ENCODE measurements around the gene F13A1. TPM values are rescaled to one million over a fixed set of nuclear protein-coding genes. Genes with fewer than 3 reads are reported as not detected.

The F13A1 gene
- total and polyA plus RNA-seq, 2 experiments from 2014 or later, result not detected

- H3K36me3 ChIP-seq (ENCODE audit: low read depth), result no peaks in the 10 kb centered on the region
- no peak for TF ChIP-seq EZH2 (IDR thresholded peaks at IDR 0.05; ENCODE audit: insufficient read depth, poor library complexity, severe bottlenecking)
- no peak for TF ChIP-seq EZH2phosphoT487 (IDR thresholded peaks at IDR 0.05; ENCODE audit: insufficient read depth, low read depth)
- no peaks in the 10 kb centered on the region for H3K9me2 ChIP-seq (ENCODE audit: insufficient read depth)
- H3K27me3 ChIP-seq (replicated peaks; ENCODE audit: insufficient read depth), result no peaks in the 10 kb centered on the region
- no peaks in the 10 kb centered on the region for H3K4me1 ChIP-seq (ENCODE audit: insufficient read depth)
- no peaks in the 10 kb centered on the region for H4K20me1 ChIP-seq (ENCODE audit: insufficient read depth)
- whole genome bisulfite sequencing, 2 experiments (ENCODE audit: low coverage in 1 of 2, low lambda C conversion rate in 2 of 2, missing lambda C conversion rate in 2 of 2), result 67 to 74% methylated on average over 6 of the region's 6 CpGs
- H3K9me3 ChIP-seq (ENCODE audit: low read depth), result no peaks in the 10 kb centered on the region
- no peaks in the 10 kb centered on the region for H3K79me2 ChIP-seq (ENCODE audit: insufficient read depth)
- H3K27ac ChIP-seq, result no peak overlapping the region
- no peak overlapping the region for H3K9ac ChIP-seq
- in situ Hi-C loops (cut with MboI), result no loop called here
- DNase-seq, result no peak
- H2AFZ ChIP-seq, result no peak overlapping the region
- no peak overlapping the region for H3K4me3 ChIP-seq
- no peak overlapping the region for H3K4me2 ChIP-seq (ENCODE audit: unreplicated experiment)
- H3F3A ChIP-seq (ENCODE audit: insufficient read depth), result no peaks in the 10 kb centered on the region
Measured at GRCh38 chr6:6352772-6353171, 32.3 kb upstream of the F13A1 start.

DNA sequence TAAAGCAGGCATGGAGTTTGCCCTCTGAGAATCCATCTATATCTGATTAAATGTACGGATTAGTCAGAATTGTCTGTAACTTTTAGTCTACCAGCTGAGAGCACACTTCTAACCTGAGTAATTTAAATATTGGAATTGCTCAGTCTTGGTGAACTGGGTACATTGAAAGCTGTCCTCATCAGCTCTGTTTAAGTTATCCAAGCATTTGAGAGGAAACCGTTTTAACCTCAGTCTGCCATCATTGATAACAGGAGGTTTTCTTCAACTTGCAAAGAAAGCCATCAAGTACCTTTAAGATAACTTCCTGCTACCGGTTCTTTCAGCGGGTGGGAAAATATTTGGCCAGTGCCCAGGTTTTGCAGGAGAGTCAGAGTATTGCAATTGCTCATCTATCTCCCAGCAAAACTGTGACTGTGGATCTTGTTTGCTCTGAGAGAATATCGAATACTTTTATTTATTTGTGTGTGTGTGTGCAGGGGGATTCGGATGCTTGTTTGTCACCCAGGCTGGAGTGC lies 31.1 kb upstream of the F13A1 start:
- Histone ChIP-seq H4K20me1 (ENCODE audit: insufficient read depth) (no peaks in the 10 kb centered on the region), H3K4me3 (no peak overlapping the region), H2AFZ (no peak overlapping the region), H3K79me2 (ENCODE audit: insufficient read depth) (no peaks in the 10 kb centered on the region), H3K27me3 (replicated peaks; ENCODE audit: insufficient read depth) (no peaks in the 10 kb centered on the region), H3K4me2 (ENCODE audit: unreplicated experiment) (no peak overlapping the region), H3F3A (ENCODE audit: insufficient read depth) (no peaks in the 10 kb centered on the region), H3K9me2 (ENCODE audit: insufficient read depth) (no peaks in the 10 kb centered on the region), H3K27ac (no peak overlapping the region), H3K9ac (no peak overlapping the region), H3K4me1 (ENCODE audit: insufficient read depth) (no peaks in the 10 kb centered on the region), H3K9me3 (ENCODE audit: low read depth) (no peaks in the 10 kb centered on the region), H3K36me3 (ENCODE audit: low read depth) (no peaks in the 10 kb centered on the region)
- no peak for DNase-seq
- 40 to 46% methylated on average over 6 of the region's 6 CpGs for WGBS, 2 experiments (ENCODE audit: low coverage in 1 of 2, low lambda C conversion rate in 2 of 2, missing lambda C conversion rate in 2 of 2)
- TF ChIP-seq EZH2 (IDR thresholded peaks at IDR 0.05; ENCODE audit: insufficient read depth, poor library complexity, severe bottlenecking), result no peak
- TF ChIP-seq EZH2phosphoT487 (IDR thresholded peaks at IDR 0.05; ENCODE audit: insufficient read depth, low read depth), result no peak
- in situ Hi-C loops (cut with MboI), result no loop called here

- H3K27ac ChIP-seq, result no peak overlapping the region
- no peak overlapping the region for H3K4me3 ChIP-seq
- DNase-seq, result no peak
- H3K4me2 ChIP-seq (ENCODE audit: unreplicated experiment), result no peak overlapping the region
- H3K9me3 ChIP-seq (ENCODE audit: low read depth), result no peaks in the 10 kb centered on the region
- no peak overlapping the region for H2AFZ ChIP-seq
- TF ChIP-seq EZH2 (IDR thresholded peaks at IDR 0.05; ENCODE audit: insufficient read depth, poor library complexity, severe bottlenecking), result no peak
- no peak for TF ChIP-seq EZH2phosphoT487 (IDR thresholded peaks at IDR 0.05; ENCODE audit: insufficient read depth, low read depth)
- in situ Hi-C loops (cut with MboI), result no loop called here
- no peaks in the 10 kb centered on the region for H3K79me2 ChIP-seq (ENCODE audit: insufficient read depth)
- WGBS, 2 experiments (ENCODE audit: low coverage in 1 of 2, low lambda C conversion rate in 2 of 2, missing lambda C conversion rate in 2 of 2), result 31 to 38% methylated on average over 4 of the region's 4 CpGs
- no peak overlapping the region for H3K9ac ChIP-seq
- H3K9me2 ChIP-seq (ENCODE audit: insufficient read depth), result no peaks in the 10 kb centered on the region
- no peaks in the 10 kb centered on the region for H3F3A ChIP-seq (ENCODE audit: insufficient read depth)
- H3K4me1 ChIP-seq (ENCODE audit: insufficient read depth), result no peaks in the 10 kb centered on the region
- no peaks in the 10 kb centered on the region for H4K20me1 ChIP-seq (ENCODE audit: insufficient read depth)
- no peaks in the 10 kb centered on the region for H3K36me3 ChIP-seq (ENCODE audit: low read depth)
- no peaks in the 10 kb centered on the region for H3K27me3 ChIP-seq (replicated peaks; ENCODE audit: insufficient read depth)
Measured at GRCh38 chr6:6350696-6351095, 30.2 kb upstream of the F13A1 start.

DNA sequence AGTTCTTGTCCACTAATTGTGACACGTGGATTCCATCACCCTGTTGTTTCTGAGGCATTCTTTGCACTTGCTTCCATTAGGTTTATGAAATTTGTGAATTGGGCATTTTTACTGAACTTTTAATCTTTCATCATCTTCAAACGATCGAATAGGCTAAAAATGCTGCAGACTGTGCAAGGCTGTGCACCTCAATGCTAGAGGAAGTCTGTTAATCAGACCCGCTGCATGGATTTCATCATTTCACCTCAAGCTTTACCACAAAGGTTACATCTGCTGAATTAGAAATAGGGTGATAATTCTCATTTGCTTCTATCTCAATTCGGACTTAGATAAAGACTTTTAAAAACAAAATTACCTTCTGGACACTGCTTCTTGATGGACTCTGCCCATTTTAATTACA lies 27.8 kb upstream of the F13A1 start:
- H3K27ac ChIP-seq, result no peak overlapping the region
- H3K9ac ChIP-seq, result no peak overlapping the region
- in situ Hi-C loops (cut with MboI), result no loop called here
- no peaks in the 10 kb centered on the region for H3K9me2 ChIP-seq (ENCODE audit: insufficient read depth)
- no peaks in the 10 kb centered on the region for H3K79me2 ChIP-seq (ENCODE audit: insufficient read depth)
- H3K4me2 ChIP-seq (ENCODE audit: unreplicated experiment), result no peak overlapping the region
- no peaks in the 10 kb centered on the region for H4K20me1 ChIP-seq (ENCODE audit: insufficient read depth)
- TF ChIP-seq EZH2phosphoT487 (IDR thresholded peaks at IDR 0.05; ENCODE audit: insufficient read depth, low read depth), result no peak
- TF ChIP-seq EZH2 (IDR thresholded peaks at IDR 0.05; ENCODE audit: insufficient read depth, poor library complexity, severe bottlenecking), result no peak
- H2AFZ ChIP-seq, result no peak overlapping the region
- H3F3A ChIP-seq (ENCODE audit: insufficient read depth), result no peaks in the 10 kb centered on the region
- no peak for DNase-seq
- no peaks in the 10 kb centered on the region for H3K4me1 ChIP-seq (ENCODE audit: insufficient read depth)
- no peak overlapping the region for H3K4me3 ChIP-seq
- H3K36me3 ChIP-seq (ENCODE audit: low read depth), result no peaks in the 10 kb centered on the region
- 41 to 46% methylated on average over 5 of the region's 5 CpGs for WGBS, 2 experiments (ENCODE audit: low coverage in 1 of 2, low lambda C conversion rate in 2 of 2, missing lambda C conversion rate in 2 of 2)
- H3K27me3 ChIP-seq (replicated peaks; ENCODE audit: insufficient read depth), result no peaks in the 10 kb centered on the region
- H3K9me3 ChIP-seq (ENCODE audit: low read depth), result no peaks in the 10 kb centered on the region
